IPS DF 6.9 (cell line): ENCODE measurements around the gene DYNLT3.
A peak's percentile ranks its signal among the peaks of the same experiment; 100 is the strongest.

Experiments used
- DNase-seq: peaks from one replicate; pipeline ENCODE4 v3.0.0-alpha.2; 2013; ENCODE audit warnings: low read depth, low spot score
- H3K27ac ChIP-seq: one replicate; pipeline ENCODE4 v1.5.1; 2013; ENCODE audit warnings: low read length, control low read depth
- H3K27me3 ChIP-seq: 2 replicates; pipeline ENCODE4 v1.6.1; 2013; ENCODE audit warnings: mild to moderate bottlenecking, low read length; ENCODE audit not compliant: control insufficient read depth, insufficient read depth
- H3K36me3 ChIP-seq: 2 replicates; pipeline ENCODE4 v1.6.1; 2013; ENCODE audit warnings: low read length; ENCODE audit not compliant: control insufficient read depth, insufficient read depth
- H3K4me1 ChIP-seq: 2 replicates; pipeline ENCODE4 v1.6.1; 2013; ENCODE audit warnings: low read length; ENCODE audit not compliant: control insufficient read depth, insufficient read depth
- H3K4me3 ChIP-seq: 2 replicates; pipeline ENCODE4 v1.5.1; 2013; ENCODE audit warnings: mild to moderate bottlenecking, low read length
- H3K9me3 ChIP-seq: 2 replicates; pipeline ENCODE4 v1.6.1; 2013; ENCODE audit warnings: low read length, inconsistent platforms; ENCODE audit not compliant: control insufficient read depth, insufficient read depth
- WGBS: extraction: QIAGEN DNeasy Blood & Tissue Kit; methylation state at CpG from one replicate; pipeline ENCODE4 v1.1.7; 2013; ENCODE audit warnings: mixed read lengths, missing lambda C conversion rate; ENCODE audit not compliant: insufficient read length, insufficient coverage; 5-methylcytosine and 5-hydroxymethylcytosine counted together

The DYNLT3 gene

GRCh38 chrX:37846934-37847732 lies at the start of gene DYNLT3:
Gene DYNLT3, minus strand, starts transcription at chrX:37847571. Its CDS starts 61 bp downstream, at chrX:37847510.
- no peaks in the 10 kb centered on the region for H3K36me3 ChIP-seq
- peak within 1 kb of the TSS; percentile 69; the same call in 1 of the 2 replicates for H3K4me3 ChIP-seq
- H3K27me3 ChIP-seq = no peaks in the 10 kb centered on the region
- peak; percentile 29 for DNase-seq
- no CpG with 5 or more reads among the region's 67 CpGs for WGBS
- H3K9me3 ChIP-seq = no peaks in the 10 kb centered on the region
- H3K27ac ChIP-seq = no peak within 1 kb of the TSS
- no peaks in the 10 kb centered on the region for H3K4me1 ChIP-seq

GRCh38 chrX:37896511-37896890 lies 49.1 kb upstream of the DYNLT3 start:
- no CpG with 5 or more reads among the region's 1 CpG for WGBS
- Histone ChIP-seq H3K27me3 (no peaks in the 10 kb centered on the region), H3K4me3 (no peak overlapping the region), H3K4me1 (no peaks in the 10 kb centered on the region), H3K9me3 (no peaks in the 10 kb centered on the region), H3K27ac (no peak overlapping the region), H3K36me3 (no peaks in the 10 kb centered on the region)
- no peak for DNase-seq

- no peaks in the 10 kb centered on the region for H3K4me1 ChIP-seq
- H3K4me3 ChIP-seq = no peak overlapping the region
- no peak for DNase-seq
- no peaks in the 10 kb centered on the region for H3K27me3 ChIP-seq
- H3K9me3 ChIP-seq = no peaks in the 10 kb centered on the region
- H3K36me3 ChIP-seq = no peaks in the 10 kb centered on the region
- no peak overlapping the region for H3K27ac ChIP-seq
Measured at GRCh38 chrX:37895795-37896510, 48.6 kb upstream of the DYNLT3 start.

- no peaks in the 10 kb centered on the region for H3K27me3 ChIP-seq
- H3K4me1 ChIP-seq = no peaks in the 10 kb centered on the region
- DNase-seq = no peak
- no CpG with 5 or more reads among the region's 3 CpGs for WGBS
- no peak overlapping the region for H3K27ac ChIP-seq
- no peaks in the 10 kb centered on the region for H3K9me3 ChIP-seq
- no peak overlapping the region for H3K4me3 ChIP-seq
- no peaks in the 10 kb centered on the region for H3K36me3 ChIP-seq
Measured at GRCh38 chrX:37894725-37895124, 47.4 kb upstream of the DYNLT3 start.

GRCh38 chrX:37888010-37888409 lies 40.6 kb upstream of the DYNLT3 start:
- Histone ChIP-seq H3K27ac (no peak overlapping the region), H3K4me1 (no peaks in the 10 kb centered on the region), H3K4me3 (no peak overlapping the region), H3K9me3 (no peaks in the 10 kb centered on the region), H3K36me3 (no peaks in the 10 kb centered on the region), H3K27me3 (no peaks in the 10 kb centered on the region)
- DNase-seq = no peak
- WGBS = no CpG with 5 or more reads among the region's 5 CpGs

- no CpG with 5 or more reads among the region's 1 CpG for WGBS
- no peak for DNase-seq
- no peaks in the 10 kb centered on the region for H3K27me3 ChIP-seq
- no peak overlapping the region for H3K27ac ChIP-seq
- H3K4me3 ChIP-seq = no peak overlapping the region
- no peaks in the 10 kb centered on the region for H3K4me1 ChIP-seq
- H3K36me3 ChIP-seq = no peaks in the 10 kb centered on the region
- no peaks in the 10 kb centered on the region for H3K9me3 ChIP-seq
Measured at GRCh38 chrX:37887347-37887746, 40.0 kb upstream of the DYNLT3 start.

GRCh38 chrX:37883196-37883595 lies 35.8 kb upstream of the DYNLT3 start:
- H3K27me3 ChIP-seq = no peaks in the 10 kb centered on the region
- H3K9me3 ChIP-seq = no peaks in the 10 kb centered on the region
- no peak overlapping the region for H3K27ac ChIP-seq
- no peak for DNase-seq
- H3K4me3 ChIP-seq = no peak overlapping the region
- no peaks in the 10 kb centered on the region for H3K36me3 ChIP-seq
- no CpG with 5 or more reads among the region's 2 CpGs for WGBS
- no peaks in the 10 kb centered on the region for H3K4me1 ChIP-seq

GRCh38 chrX:37879692-37880091 lies 32.3 kb upstream of the DYNLT3 start:
- H3K27me3 ChIP-seq = no peaks in the 10 kb centered on the region
- H3K36me3 ChIP-seq = no peaks in the 10 kb centered on the region
- WGBS = no CpG with 5 or more reads among the region's 1 CpG
- no peak overlapping the region for H3K27ac ChIP-seq
- no peaks in the 10 kb centered on the region for H3K4me1 ChIP-seq
- DNase-seq = no peak
- H3K4me3 ChIP-seq = no peak overlapping the region
- no peaks in the 10 kb centered on the region for H3K9me3 ChIP-seq

- H3K36me3 ChIP-seq = no peaks in the 10 kb centered on the region
- no peaks in the 10 kb centered on the region for H3K9me3 ChIP-seq
- no peaks in the 10 kb centered on the region for H3K4me1 ChIP-seq
- no peak overlapping the region for H3K4me3 ChIP-seq
- H3K27ac ChIP-seq = no peak overlapping the region
- no peak for DNase-seq
- WGBS = no CpG with 5 or more reads among the region's 4 CpGs
- H3K27me3 ChIP-seq = no peaks in the 10 kb centered on the region
Measured at GRCh38 chrX:37876716-37877115, 29.3 kb upstream of the DYNLT3 start.

- no peaks in the 10 kb centered on the region for H3K36me3 ChIP-seq
- no peaks in the 10 kb centered on the region for H3K4me1 ChIP-seq
- no peak overlapping the region for H3K4me3 ChIP-seq
- no CpG with 5 or more reads among the region's 1 CpG for WGBS
- no peak for DNase-seq
- H3K27ac ChIP-seq = no peak overlapping the region
- no peaks in the 10 kb centered on the region for H3K27me3 ChIP-seq
- no peaks in the 10 kb centered on the region for H3K9me3 ChIP-seq
Measured at GRCh38 chrX:37875675-37876074, 28.3 kb upstream of the DYNLT3 start.
